Natural killer cell (primary cell): ENCODE data around the gene CUX1. TPM values are rescaled to one million over a fixed set of nuclear protein-coding genes. Genes with fewer than 3 reads are reported as not detected.

Experiments
- ATAC-seq, 3 donors: fragments of 150-1000 bp in 2 of 3; fragments of 200-7000 bp in 1 of 3; cut with Tn5 transposase; 1 replicate in 1 of 3; 2 replicates in 2 of 3; pipeline ENCODE4 v1.10.0; 2021; ENCODE audit warnings: mild to moderate bottlenecking in 2 of 3, moderate library complexity in 2 of 3
- DNase-seq, 2 donors: peaks; one replicate each; pipeline versions ENCODE4 v3.0.0 to v3.0.0-alpha.2; 2013 to 2021; ENCODE audit warnings: mixed read lengths in 1 of 2
- H3K27ac ChIP-seq: one replicate; pipeline ENCODE4 v1.5.1; 2013; ENCODE audit warnings: mild to moderate bottlenecking, low read length
- H3K27me3 ChIP-seq: one replicate; pipeline ENCODE4 v1.6.1; 2013; ENCODE audit warnings: low read length; ENCODE audit not compliant: control insufficient read depth, insufficient read depth
- H3K36me3 ChIP-seq: one replicate; pipeline ENCODE4 v1.6.1; 2013; ENCODE audit warnings: low read length; ENCODE audit not compliant: control insufficient read depth, insufficient read depth
- H3K4me1 ChIP-seq: one replicate; pipeline ENCODE4 v1.6.1; 2013; ENCODE audit warnings: low read length; ENCODE audit not compliant: control insufficient read depth, insufficient read depth
- H3K4me3 ChIP-seq: one replicate; pipeline ENCODE4 v1.5.1; 2013; ENCODE audit warnings: low read length
- H3K9me3 ChIP-seq: one replicate; pipeline ENCODE4 v1.6.1; 2013; ENCODE audit warnings: low read length; ENCODE audit not compliant: control insufficient read depth, insufficient read depth
- H3K27ac Mint-ChIP-seq, 2 donors: one replicate each; pipeline ENCODE4 v1.8.0; 2022; ENCODE audit warnings: mild to moderate bottlenecking in 2 of 2, mixed read lengths in 2 of 2, moderate library complexity in 1 of 2
- H3K27me3 Mint-ChIP-seq, 2 donors: one replicate each; pipeline ENCODE4 v1.8.0; 2022; ENCODE audit warnings: low read depth in 2 of 2, mixed read lengths in 2 of 2
- H3K36me3 Mint-ChIP-seq: one replicate; pipeline ENCODE4 v1.8.0; 2022; ENCODE audit warnings: mixed read lengths
- H3K4me1 Mint-ChIP-seq, 2 donors: one replicate each; pipeline ENCODE4 v1.8.0; 2022; ENCODE audit warnings: mixed read lengths in 2 of 2
- H3K4me3 Mint-ChIP-seq: one replicate; pipeline ENCODE4 v1.8.0; 2022; ENCODE audit warnings: mild to moderate bottlenecking, moderate library complexity, mixed read lengths
- H3K9me3 Mint-ChIP-seq, 2 donors: one replicate each; pipeline ENCODE4 v1.8.0; 2022; ENCODE audit warnings: mixed read lengths in 2 of 2
- CTCF ChIP-seq: fragments of 200-600 bp; IDR thresholded peaks from one replicate; pipeline ENCODE4 v1.8.0; 2022; ENCODE audit warnings: antibody characterized with exemption
- whole genome bisulfite sequencing: methylation state at CpG from one replicate; pipeline ENCODE4 v1.1.7; 2013; ENCODE audit warnings: missing lambda C conversion rate; ENCODE audit not compliant: insufficient coverage; 5-methylcytosine and 5-hydroxymethylcytosine counted together
- intact Hi-C: fragments of 100-400 bp; cut with micrococcal nuclease; formaldehyde crosslinking; loops from one replicate; pipeline ENCODE4 v1.14.2; 2022
- total RNA-seq, 4 donors: library from RNA; stranded (reverse); fragments of 120-200 nt in 1 of 4; gene quantifications; one replicate each; pipeline versions ENCODE4 v1.2.3 to v1.2.4, GENCODE V29; 2013 to 2022

Gene CUX1
- total RNA-seq, 3 donors from 2014 or later (not counting 1 experiment from before 2014, with no cell fraction given): 59.8 to 77.4 (median 73.6) TPM

GRCh38 chr7:101945034-101945758, 127.8 kb downstream of the CUX1 start:
- H3K4me3 Mint-ChIP-seq: no peak overlapping the region
- no peaks in the 10 kb centered on the region for H3K27me3 Mint-ChIP-seq

GRCh38 chr7:101947899-101948298, 130.5 kb downstream of the CUX1 start:
- Mint-ChIP-seq H3K36me3 (no peaks in the 10 kb centered on the region), H3K9me3 (no peaks in the 10 kb centered on the region), H3K4me3 (no peak overlapping the region), H3K27me3 (no peaks in the 10 kb centered on the region), H3K27ac (no peak overlapping the region), H3K4me1 (peaks cover 20 to 24% of the 10 kb centered on the region in 2 donors)
- no peak for TF ChIP-seq CTCF
- Histone ChIP-seq H3K36me3 (no peaks in the 10 kb centered on the region), H3K27me3 (no peaks in the 10 kb centered on the region), H3K27ac (no peak overlapping the region), H3K4me1 (no peaks in the 10 kb centered on the region), H3K4me3 (no peak overlapping the region), H3K9me3 (no peaks in the 10 kb centered on the region)
- WGBS: 82% methylated on average over 10 of the region's 10 CpGs
- ATAC-seq (no peak), DNase-seq (no peak)
- intact Hi-C loops: no loop called here

More at GRCh38 chr7:101945034-101945758, 127.8 kb downstream of the CUX1 start:
- ATAC-seq: no peak
- Histone ChIP-seq H3K9me3 (no peaks in the 10 kb centered on the region), H3K4me3 (no peak overlapping the region), H3K36me3 (no peaks in the 10 kb centered on the region), H3K4me1 (no peaks in the 10 kb centered on the region), H3K27ac (no peak overlapping the region), H3K27me3 (no peaks in the 10 kb centered on the region)
- Mint-ChIP-seq H3K36me3 (no peaks in the 10 kb centered on the region), H3K4me1 (peaks cover 10 to 30% of the 10 kb centered on the region in 2 donors), H3K27ac (no peak overlapping the region), H3K9me3 (no peaks in the 10 kb centered on the region)
- no peak for DNase-seq
- no peak for TF ChIP-seq CTCF
- WGBS: 89% methylated on average over 15 of the region's 15 CpGs
- intact Hi-C loops: no loop called here

- H3K27me3 Mint-ChIP-seq: no peaks in the 10 kb centered on the region
- H3K9me3 Mint-ChIP-seq: no peaks in the 10 kb centered on the region
- H3K27ac Mint-ChIP-seq: no peak overlapping the region
- no peaks in the 10 kb centered on the region for H3K9me3 ChIP-seq
- H3K4me3 Mint-ChIP-seq: no peak overlapping the region
- DNase-seq: no peak
- no peaks in the 10 kb centered on the region for H3K4me1 ChIP-seq
- H3K4me3 ChIP-seq: no peak overlapping the region
- H3K27me3 ChIP-seq: no peaks in the 10 kb centered on the region
- intact Hi-C loops: no loop called here
- H3K4me1 Mint-ChIP-seq: peaks cover 26 to 31% of the 10 kb centered on the region in 2 donors
- H3K36me3 ChIP-seq: no peaks in the 10 kb centered on the region
- H3K27ac ChIP-seq: no peak overlapping the region
- no peak for TF ChIP-seq CTCF
- H3K36me3 Mint-ChIP-seq: no peaks in the 10 kb centered on the region
- ATAC-seq: no peak
- 77% methylated on average over 4 of the region's 4 CpGs for WGBS
These were observed 131.2 kb downstream of the CUX1 start for GRCh38 chr7:101948650-101949049.
